Measurements from ENCODE around the gene ROR1. TPM values are rescaled to one million over a fixed set of nuclear protein-coding genes. Genes with fewer than 3 reads are reported as not detected.

ROR1 gene
- total and polyA plus RNA-seq, 2 experiments from 2014 or later: 27.6 to 47.8 TPM

DNA sequence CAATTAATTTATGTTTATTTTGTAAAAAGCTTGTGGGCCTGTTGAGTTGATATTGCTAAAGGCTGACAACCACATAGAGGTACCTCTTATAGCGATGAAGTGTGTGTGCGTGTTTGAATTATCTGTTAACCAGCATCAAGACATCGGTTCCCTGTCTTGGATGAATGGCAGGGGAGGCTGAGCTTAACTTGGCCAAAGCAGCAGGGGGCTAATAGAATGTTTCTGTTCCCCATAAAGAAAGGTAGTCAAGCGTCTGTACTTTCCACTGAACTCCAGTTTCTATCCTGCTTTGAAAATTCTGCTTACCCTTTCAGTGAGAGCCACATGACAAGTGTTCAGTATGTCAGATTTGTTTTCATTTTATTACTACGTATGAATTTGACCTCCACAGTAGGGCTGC, 63.0 kb downstream of the ROR1 start:
- no peak for DNase-seq (ENCODE audit: low read depth in 1 of 2, low spot score in 1 of 2)
- H3K27me3 ChIP-seq: no peaks in the 10 kb centered on the region
- peaks cover 33% of the 10 kb centered on the region for H3K4me1 ChIP-seq (ENCODE audit: low read depth)
- no peak overlapping the region for H3K27ac ChIP-seq
- H3K4me3 ChIP-seq: no peak overlapping the region
- H3K9me3 ChIP-seq (ENCODE audit: low read depth): no peaks in the 10 kb centered on the region
- no peaks in the 10 kb centered on the region for H3K36me3 ChIP-seq
- no peak for TF ChIP-seq CTCF (IDR thresholded peaks at IDR 0.05; ENCODE audit: low read depth, low read length)

GRCh38 chr1:63843010-63843409, 69.2 kb downstream of the ROR1 start:
- no peaks in the 10 kb centered on the region for H3K27me3 ChIP-seq
- H3K9me3 ChIP-seq (ENCODE audit: low read depth): no peaks in the 10 kb centered on the region
- H3K4me3 ChIP-seq: no peak overlapping the region
- peaks cover 39% of the 10 kb centered on the region for H3K4me1 ChIP-seq (ENCODE audit: low read depth)
- no peak overlapping the region for H3K27ac ChIP-seq
- H3K36me3 ChIP-seq: no peaks in the 10 kb centered on the region
- no peak for DNase-seq (ENCODE audit: low read depth in 1 of 2, low spot score in 1 of 2)
- no peak for TF ChIP-seq CTCF (IDR thresholded peaks at IDR 0.05; ENCODE audit: low read depth, low read length)

- TF ChIP-seq CTCF (IDR thresholded peaks at IDR 0.05; ENCODE audit: low read depth, low read length): no peak
These were observed 70.1 kb downstream of the ROR1 start for GRCh38 chr1:63843884-63844283.

GRCh38 chr1:63845346-63845745, 71.5 kb downstream of the ROR1 start:
- Histone ChIP-seq H3K27me3 (no peaks in the 10 kb centered on the region), H3K27ac (no peak overlapping the region), H3K4me3 (no peak overlapping the region), H3K4me1 (ENCODE audit: low read depth) (peaks cover 51% of the 10 kb centered on the region), H3K36me3 (no peaks in the 10 kb centered on the region), H3K9me3 (ENCODE audit: low read depth) (no peaks in the 10 kb centered on the region)
- no peak for TF ChIP-seq CTCF (IDR thresholded peaks at IDR 0.05; ENCODE audit: low read depth, low read length)
- no peak for DNase-seq (ENCODE audit: low read depth in 1 of 2, low spot score in 1 of 2)

More at GRCh38 chr1:63843884-63844283, 70.1 kb downstream of the ROR1 start:
- Histone ChIP-seq H3K27ac (no peak overlapping the region), H3K27me3 (no peaks in the 10 kb centered on the region), H3K9me3 (ENCODE audit: low read depth) (no peaks in the 10 kb centered on the region), H3K36me3 (no peaks in the 10 kb centered on the region), H3K4me1 (ENCODE audit: low read depth) (peaks cover 39% of the 10 kb centered on the region), H3K4me3 (no peak overlapping the region)
- DNase-seq (ENCODE audit: low read depth in 1 of 2, low spot score in 1 of 2): no peak

DNA sequence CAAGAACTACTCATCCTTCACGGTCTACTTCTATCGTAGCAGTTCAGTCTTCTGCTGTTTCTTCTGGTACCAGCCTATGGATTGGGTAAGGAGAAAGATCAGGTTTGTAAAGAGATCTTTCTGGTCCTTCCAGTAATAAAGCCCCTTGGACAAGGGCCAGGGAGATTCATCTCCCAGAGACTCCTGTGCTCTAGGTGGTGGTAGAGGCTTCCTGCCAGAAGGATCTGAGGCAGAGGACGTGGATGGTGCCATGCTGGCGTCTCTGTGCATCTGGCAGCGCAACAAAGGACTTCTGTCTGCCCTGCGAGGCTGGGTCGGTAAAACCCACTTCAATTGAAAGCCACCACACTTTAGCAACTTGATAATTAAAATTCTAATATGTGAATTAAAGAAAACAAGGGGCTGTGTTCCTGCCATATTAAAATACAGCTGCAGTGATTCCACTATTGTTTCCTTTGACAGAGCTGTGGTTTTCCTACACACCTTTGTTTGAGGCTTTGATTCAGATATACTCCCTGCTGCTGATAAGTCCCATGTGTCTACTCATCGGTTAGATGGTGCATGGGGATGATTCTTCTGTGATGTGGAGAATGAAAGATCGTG, 73.6 kb downstream of the ROR1 start:
- no peak overlapping the region for H3K4me3 ChIP-seq
- H3K4me1 ChIP-seq (ENCODE audit: low read depth): peaks cover 51% of the 10 kb centered on the region
- DNase-seq (ENCODE audit: low read depth in 1 of 2, low spot score in 1 of 2): no peak
- H3K27me3 ChIP-seq: no peaks in the 10 kb centered on the region
- H3K36me3 ChIP-seq: no peaks in the 10 kb centered on the region
- no peak for TF ChIP-seq CTCF (IDR thresholded peaks at IDR 0.05; ENCODE audit: low read depth, low read length)
- no peaks in the 10 kb centered on the region for H3K9me3 ChIP-seq (ENCODE audit: low read depth)
- H3K27ac ChIP-seq: peak overlapping the region; percentile 50
